DOHH2 (cell line): ENCODE measurements around the gene FNIP2.

Experiments
- H3F3A ChIP-seq: fragments of 200-600 bp; sonication (generic), shearing (Covaris generic); 2 replicates; pipeline ENCODE4 v1.6.0; 2016; ENCODE audit warnings: antibody characterized with exemption, mild to moderate bottlenecking; ENCODE audit not compliant: control insufficient read depth, insufficient read depth
- H3K27ac ChIP-seq: fragments of 200-600 bp; sonication (generic); 2 replicates; pipeline ENCODE4 v1.5.1; 2014; ENCODE audit warnings: low read depth, mild to moderate bottlenecking, low read length, moderate library complexity
- H3K27me3 ChIP-seq: fragments of 200-600 bp; sonication (generic); 2 replicates; pipeline ENCODE4 v1.6.1; 2014; ENCODE audit warnings: mild to moderate bottlenecking, low read length, mixed read lengths; ENCODE audit not compliant: control insufficient read depth
- H3K36me3 ChIP-seq: fragments of 200-600 bp; sonication (generic); 2 replicates; pipeline ENCODE4 v1.6.1; 2014; ENCODE audit warnings: mild to moderate bottlenecking, low read length, moderate library complexity, mixed read lengths; ENCODE audit not compliant: control insufficient read depth
- H3K4me1 ChIP-seq: fragments of 200-600 bp; sonication (generic); 2 replicates; pipeline ENCODE4 v1.6.1; 2014; ENCODE audit warnings: mild to moderate bottlenecking, low read length, mixed read lengths; ENCODE audit not compliant: control insufficient read depth
- H3K4me2 ChIP-seq: fragments of 200-600 bp; sonication (generic); 2 replicates; pipeline ENCODE4 v1.6.0; 2014; ENCODE audit warnings: mild to moderate bottlenecking, low read length, moderate library complexity
- H3K4me3 ChIP-seq: fragments of 200-600 bp; sonication (generic); 2 replicates; pipeline ENCODE4 v1.5.1; 2014; ENCODE audit warnings: mild to moderate bottlenecking, low read length, mixed read lengths
- H3K79me2 ChIP-seq: fragments of 200-600 bp; sonication (generic); 2 replicates; pipeline ENCODE4 v1.6.1; 2014; ENCODE audit warnings: mild to moderate bottlenecking, low read length, mixed read lengths; ENCODE audit not compliant: control insufficient read depth
- H3K9me2 ChIP-seq: fragments of 200-600 bp; sonication (generic); replicated peaks from 2 replicates; pipeline ENCODE4 v1.6.1; 2014; ENCODE audit warnings: mild to moderate bottlenecking, low read length, mixed read lengths; ENCODE audit not compliant: control insufficient read depth
- H3K9me3 ChIP-seq: fragments of 200-600 bp; sonication (generic); 2 replicates; pipeline ENCODE4 v1.6.1; 2014; ENCODE audit warnings: antibody characterized with exemption, low read length, mixed read lengths; ENCODE audit not compliant: control insufficient read depth, insufficient read depth
- H4K20me1 ChIP-seq: fragments of 200-600 bp; sonication (generic); 2 replicates; pipeline ENCODE4 v1.6.0; 2014; ENCODE audit warnings: low read depth, mild to moderate bottlenecking, antibody characterized with exemption, low read length, moderate library complexity; ENCODE audit not compliant: control insufficient read depth, insufficient read depth
- CTCF ChIP-seq: fragments of 200-600 bp; sonication (generic); IDR thresholded peaks from one replicate; pipeline ENCODE4 v1.5.1; 2014; ENCODE audit warnings: antibody characterized with exemption, mild to moderate bottlenecking, low read depth, low read length; ENCODE audit not compliant: poor library complexity, severe bottlenecking
- EZH2phosphoT487 ChIP-seq: fragments of 200-600 bp; sonication (generic); IDR thresholded peaks from 2 replicates; pipeline ENCODE4 v1.6.1; 2017; ENCODE audit warnings: borderline replicate concordance, mild to moderate bottlenecking, antibody characterized with exemption, low read length, moderate library complexity, mixed read lengths

FNIP2 gene

GRCh38 chr4:158884280-158884679, 115.5 kb downstream of the FNIP2 start:
- Histone ChIP-seq H3K9me3 (no peaks in the 10 kb centered on the region), H3K27me3 (no peaks in the 10 kb centered on the region), H3K9me2 (no peaks in the 10 kb centered on the region), H3K4me3 (no peak overlapping the region), H3K79me2 (no peaks in the 10 kb centered on the region), H3K4me1 (no peaks in the 10 kb centered on the region), H3K4me2 (no peak overlapping the region), H4K20me1 (no peaks in the 10 kb centered on the region), H3K36me3 (no peaks in the 10 kb centered on the region), H3K27ac (no peak overlapping the region), H3F3A (no peaks in the 10 kb centered on the region)
- TF ChIP-seq CTCF (no peak), EZH2phosphoT487 (no peak)

GRCh38 chr4:158885564-158885963, 116.7 kb downstream of the FNIP2 start:
- TF ChIP-seq CTCF (no peak), EZH2phosphoT487 (no peak)
- Histone ChIP-seq H3K79me2 (no peaks in the 10 kb centered on the region), H3K4me3 (no peak overlapping the region), H3K9me2 (no peaks in the 10 kb centered on the region), H3F3A (no peaks in the 10 kb centered on the region), H4K20me1 (no peaks in the 10 kb centered on the region), H3K4me2 (no peak overlapping the region), H3K27ac (no peak overlapping the region), H3K36me3 (no peaks in the 10 kb centered on the region), H3K9me3 (no peaks in the 10 kb centered on the region), H3K4me1 (no peaks in the 10 kb centered on the region), H3K27me3 (no peaks in the 10 kb centered on the region)

- Histone ChIP-seq H3K9me3 (no peaks in the 10 kb centered on the region), H3K9me2 (no peaks in the 10 kb centered on the region), H4K20me1 (no peaks in the 10 kb centered on the region), H3F3A (no peaks in the 10 kb centered on the region), H3K27me3 (no peaks in the 10 kb centered on the region), H3K36me3 (no peaks in the 10 kb centered on the region), H3K4me2 (no peak overlapping the region), H3K4me3 (no peak overlapping the region), H3K27ac (no peak overlapping the region), H3K79me2 (no peaks in the 10 kb centered on the region), H3K4me1 (no peaks in the 10 kb centered on the region)
- TF ChIP-seq EZH2phosphoT487 (no peak), CTCF (no peak)
Measured at GRCh38 chr4:158890294-158890693, 121.5 kb downstream of the FNIP2 start.

- no peaks in the 10 kb centered on the region for H4K20me1 ChIP-seq
- TF ChIP-seq EZH2phosphoT487 = no peak
- no peak for TF ChIP-seq CTCF
- H3K27ac ChIP-seq = no peak overlapping the region
- no peak overlapping the region for H3K4me2 ChIP-seq
- no peaks in the 10 kb centered on the region for H3K27me3 ChIP-seq
- no peaks in the 10 kb centered on the region for H3K4me1 ChIP-seq
- no peaks in the 10 kb centered on the region for H3K9me2 ChIP-seq
- H3K4me3 ChIP-seq = no peak overlapping the region
- no peaks in the 10 kb centered on the region for H3F3A ChIP-seq
- no peaks in the 10 kb centered on the region for H3K79me2 ChIP-seq
- H3K9me3 ChIP-seq = no peaks in the 10 kb centered on the region
- no peaks in the 10 kb centered on the region for H3K36me3 ChIP-seq
Measured at GRCh38 chr4:158891256-158891655, 122.4 kb downstream of the FNIP2 start.
